Thyroid gland (tissue), 4 donors: ENCODE measurements around the gene CELF4.

ENCODE experiments used
- CTCF ChIP-seq, 6 experiments: fragments of 200-600 bp in 3 of 6; fragments of 450-650 bp in 3 of 6; sonication (generic) in 3 of 6; IDR thresholded peaks; one replicate each; pipeline ENCODE4 v1.5.1; 2016 to 2019; ENCODE audit warnings: antibody characterized with exemption in 6 of 6, mild to moderate bottlenecking in 2 of 6, inconsistent platforms in 1 of 6, moderate library complexity in 1 of 6
- POLR2A ChIP-seq, 2 donors: fragments of 450-650 bp; IDR thresholded peaks; one replicate each; pipeline ENCODE4 v1.6.1; 2017; ENCODE audit warnings: antibody characterized with exemption in 2 of 2, mild to moderate bottlenecking in 2 of 2, moderate library complexity in 1 of 2

DNA sequence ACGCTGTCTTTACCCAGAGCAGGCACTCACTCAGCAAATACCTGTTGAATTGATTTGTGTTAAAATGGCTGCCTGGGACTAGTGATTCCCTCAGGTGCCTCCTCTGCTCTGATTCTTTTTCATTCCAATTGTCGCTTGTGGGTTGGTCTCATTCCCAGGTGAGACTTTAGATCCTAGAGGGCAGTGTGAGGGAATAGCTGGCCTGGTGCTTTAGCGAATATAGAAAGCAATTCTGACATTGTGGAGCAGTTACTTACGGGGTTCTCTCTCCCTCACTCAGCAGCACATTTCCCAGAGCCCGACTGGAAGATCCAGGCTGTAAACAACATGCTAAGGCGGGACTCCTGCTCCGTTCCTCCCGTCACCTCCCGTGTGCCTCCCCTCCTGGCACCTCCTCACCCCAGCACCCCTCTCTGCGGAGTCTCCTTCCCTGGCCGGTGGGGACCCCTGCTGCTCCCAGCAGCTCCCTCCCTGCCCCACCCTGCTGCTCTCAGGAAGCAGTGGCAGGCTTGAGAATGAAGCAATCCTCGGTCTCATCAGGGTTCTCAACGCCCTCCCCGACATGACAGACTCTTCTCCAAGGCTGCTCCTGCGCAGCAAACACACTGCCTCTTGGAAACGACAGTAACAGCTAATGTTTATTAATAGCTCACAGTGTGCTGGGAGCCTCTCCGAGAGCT lies 26.9 kb downstream of the CELF4 start:
- no peak for TF ChIP-seq CTCF (IDR thresholded peaks at IDR 0.05)
- no peak for TF ChIP-seq POLR2A (IDR thresholded peaks at IDR 0.05)
